Naive thymus-derived CD4-positive, alpha-beta T cell (primary cell): ENCODE measurements around the gene SLC25A38. TPM values are rescaled to one million over a fixed set of nuclear protein-coding genes. Genes with fewer than 3 reads are reported as not detected.

Experiments
- ATAC-seq: fragments of 150-1000 bp; cut with Tn5 transposase; 2 replicates; pipeline ENCODE4 v1.10.0; 2021; ENCODE audit warnings: mild to moderate bottlenecking, moderate library complexity
- CTCF ChIA-PET: fragments of 350-600 bp; sonication (Branson Sonifier 250); formaldehyde crosslinking; loops from one replicate; lab custom pipeline; 2021; ENCODE audit warnings: antibody characterized with exemption; lab: Charles Lee
- POLR2A ChIA-PET: fragments of 350-600 bp; sonication (Branson Sonifier 250); formaldehyde crosslinking; loops from one replicate; lab custom pipeline; 2021; ENCODE audit warnings: antibody characterized with exemption, inconsistent platforms; lab: Charles Lee
- DNase-seq, 9 donors: peaks; one replicate each; pipeline versions ENCODE4 v3.0.0 to v3.0.0-alpha.2; 2020 to 2022; ENCODE audit warnings: mixed read lengths in 1 of 9
- H3K27ac ChIP-seq: one replicate; pipeline ENCODE4 v1.7.0; 2013; ENCODE audit warnings: mild to moderate bottlenecking, low read depth, low read length, moderate library complexity
- H3K27me3 ChIP-seq, 2 donors: one replicate each; pipeline ENCODE4 v1.7.0; 2013; ENCODE audit warnings: low read length in 2 of 2, mild to moderate bottlenecking in 2 of 2, moderate library complexity in 2 of 2; ENCODE audit not compliant: control insufficient read depth in 2 of 2, insufficient read depth in 2 of 2
- H3K36me3 ChIP-seq, 3 experiments: 1 replicate in 2 of 3; 2 replicates in 1 of 3; pipeline ENCODE4 v1.7.0; 2013; ENCODE audit warnings: low read length in 3 of 3, mild to moderate bottlenecking in 3 of 3, moderate library complexity in 1 of 3; ENCODE audit not compliant: insufficient read depth in 3 of 3, control insufficient read depth in 2 of 3
- H3K4me1 ChIP-seq, 2 donors: one replicate each; pipeline ENCODE4 v1.7.0; 2013; ENCODE audit warnings: low read length in 2 of 2, mild to moderate bottlenecking in 2 of 2, moderate library complexity in 1 of 2; ENCODE audit not compliant: control insufficient read depth in 2 of 2, insufficient read depth in 2 of 2
- H3K4me3 ChIP-seq: 2 replicates; pipeline ENCODE4 v1.7.0; 2013; ENCODE audit warnings: mild to moderate bottlenecking, low read length
- H3K9me3 ChIP-seq, 3 experiments: 1 replicate in 2 of 3; 2 replicates in 1 of 3; pipeline ENCODE4 v1.7.0; 2013; ENCODE audit warnings: low read length in 3 of 3; ENCODE audit not compliant: control insufficient read depth in 2 of 3
- H3K27ac Mint-ChIP-seq, 9 donors: one replicate each; pipeline ENCODE4 v1.8.0; 2020 to 2022; ENCODE audit warnings: mixed read lengths in 9 of 9, mild to moderate bottlenecking in 8 of 9, moderate library complexity in 5 of 9, inconsistent platforms in 2 of 9
- H3K27me3 Mint-ChIP-seq, 5 donors: one replicate each; pipeline ENCODE4 v1.8.0; 2021 to 2022; ENCODE audit warnings: mixed read lengths in 5 of 5, mild to moderate bottlenecking in 1 of 5
- H3K36me3 Mint-ChIP-seq, 5 donors: one replicate each; pipeline ENCODE4 v1.8.0; 2020 to 2022; ENCODE audit warnings: mixed read lengths in 5 of 5, mild to moderate bottlenecking in 3 of 5, inconsistent platforms in 1 of 5
- H3K4me1 Mint-ChIP-seq, 7 donors: one replicate each; pipeline ENCODE4 v1.8.0; 2020 to 2022; ENCODE audit warnings: mixed read lengths in 7 of 7, mild to moderate bottlenecking in 3 of 7, inconsistent platforms in 1 of 7
- H3K4me3 Mint-ChIP-seq, 10 donors: one replicate each; pipeline ENCODE4 v1.8.0; 2020 to 2022; ENCODE audit warnings: mild to moderate bottlenecking in 10 of 10, mixed read lengths in 10 of 10, moderate library complexity in 6 of 10, inconsistent platforms in 2 of 10
- H3K9me3 Mint-ChIP-seq, 11 donors: one replicate each; pipeline ENCODE4 v1.8.0; 2020 to 2022; ENCODE audit warnings: mixed read lengths in 11 of 11, mild to moderate bottlenecking in 4 of 11, inconsistent platforms in 1 of 11, moderate library complexity in 1 of 11
- intact Hi-C, 2 donors: fragments of 100-400 bp; cut with micrococcal nuclease; formaldehyde crosslinking; loops; one replicate each; pipeline ENCODE4 v1.15.1; 2023
- polyA plus RNA-seq, 2 donors: library from polyadenylated mRNA; unstranded; fragments of 300-500 nt; fragmentation: Illumina TruSeq; gene quantifications; one replicate each; pipeline ENCODE4 v1.2.3, GENCODE V29; 2021
- total RNA-seq, 6 experiments: library from RNA in 5 of 6; stranded (reverse) in 5 of 6; gene quantifications; 1 replicate in 5 of 6; 2 replicates in 1 of 6; pipeline ENCODE4 v1.2.3 and lab custom pipeline; 2021 to 2026

The SLC25A38 gene
- total and polyA plus RNA-seq, 7 experiments from 2014 or later, result 30.3 to 53.7 (median 46.8) TPM

- Mint-ChIP-seq H3K9me3 (peaks cover 0 to 2% (median 0%) of the 10 kb centered on the region in 11 donors), H3K4me1 (peaks cover 2 to 12% (median 5%) of the 10 kb centered on the region in 7 donors), H3K36me3 (peaks cover 0 to 11% (median 7%) of the 10 kb centered on the region in 5 donors), H3K4me3 (no peak overlapping the region), H3K27ac (no peak overlapping the region), H3K27me3 (peaks cover 3 to 7% (median 5%) of the 10 kb centered on the region in 5 donors)
- Histone ChIP-seq H3K27ac (no peak overlapping the region), H3K27me3 (no peaks in the 10 kb centered on the region), H3K4me3 (no peak overlapping the region), H3K9me3 (no peaks in the 10 kb centered on the region), H3K36me3 (no peaks in the 10 kb centered on the region), H3K4me1 (no peaks in the 10 kb centered on the region)
- POLR2A ChIA-PET, result no interaction called here
- CTCF ChIA-PET, result no interaction called here
- ATAC-seq (no peak), DNase-seq (no peak)
- intact Hi-C loops, result no loop called here
These were observed 36.7 kb downstream of the SLC25A38 start for GRCh38 chr3:39419742-39420315.

DNA sequence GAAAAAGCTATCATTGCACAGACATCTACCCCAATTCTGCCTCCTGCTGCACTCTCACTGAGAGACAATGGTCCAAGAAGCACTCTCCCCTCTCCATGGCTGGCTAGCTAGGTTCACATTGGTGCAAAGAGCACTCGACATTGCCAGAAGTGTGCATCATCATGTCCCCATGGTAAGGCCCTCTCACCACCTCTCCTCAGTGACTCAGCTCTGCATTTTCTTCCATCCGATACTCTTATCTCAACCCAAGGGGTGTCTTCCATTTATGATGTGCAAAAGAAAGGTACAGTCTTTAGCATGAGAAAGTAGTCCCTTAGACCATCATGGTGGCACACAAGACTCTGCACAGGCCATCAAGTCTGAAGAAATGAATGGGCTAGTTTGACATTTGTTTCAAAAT lies 37.4 kb downstream of the SLC25A38 start:
- Histone ChIP-seq H3K9me3 (no peaks in the 10 kb centered on the region), H3K27me3 (no peaks in the 10 kb centered on the region), H3K4me3 (no peak overlapping the region), H3K4me1 (no peaks in the 10 kb centered on the region), H3K27ac (no peak overlapping the region), H3K36me3 (no peaks in the 10 kb centered on the region)
- Mint-ChIP-seq H3K9me3 (peaks cover 0 to 2% (median 0%) of the 10 kb centered on the region in 11 donors), H3K4me1 (peaks cover 2 to 12% (median 5%) of the 10 kb centered on the region in 7 donors), H3K27me3 (peaks cover 3 to 7% (median 5%) of the 10 kb centered on the region in 5 donors), H3K4me3 (no peak overlapping the region), H3K27ac (no peak overlapping the region), H3K36me3 (peaks cover 0 to 11% (median 7%) of the 10 kb centered on the region in 5 donors)
- POLR2A ChIA-PET, result no interaction called here
- intact Hi-C loops, result no loop called here
- ATAC-seq (no peak), DNase-seq (no peak)
- CTCF ChIA-PET, result no interaction called here

DNA sequence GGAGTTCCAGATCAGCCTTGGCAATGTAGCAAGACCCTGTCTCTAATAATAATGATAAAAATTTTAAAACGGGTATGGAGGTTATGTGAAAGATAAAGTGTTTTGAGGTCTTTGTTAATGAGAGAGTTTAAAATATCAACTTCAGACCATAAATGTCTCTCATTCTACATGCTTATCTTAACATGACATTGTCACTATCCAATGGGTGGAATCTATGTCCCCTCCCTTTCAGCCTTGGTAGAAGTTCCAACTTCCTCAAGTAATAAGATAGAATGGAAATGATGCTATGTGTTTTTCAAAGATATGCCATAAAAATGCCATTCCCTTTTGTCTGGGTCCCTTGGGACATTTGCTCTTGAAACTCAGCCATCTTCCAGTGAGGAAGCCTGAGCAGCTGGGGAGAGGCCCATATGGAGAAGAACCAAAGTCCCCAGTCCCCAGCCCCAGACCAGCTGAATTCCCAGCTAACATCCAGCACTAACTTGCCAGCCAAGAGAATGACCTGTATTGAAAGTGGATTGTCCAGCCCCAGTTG lies 40.3 kb downstream of the SLC25A38 start:
- Mint-ChIP-seq H3K4me1 (peaks cover 0 to under 1% (median 0%) of the 10 kb centered on the region in 7 donors), H3K27me3 (peaks cover 0 to 7% (median 3%) of the 10 kb centered on the region in 5 donors), H3K36me3 (peaks cover 0 to 11% (median 7%) of the 10 kb centered on the region in 5 donors), H3K9me3 (peaks cover 0 to 2% (median 0%) of the 10 kb centered on the region in 11 donors), H3K4me3 (no peak overlapping the region), H3K27ac (no peak overlapping the region)
- ChIA-PET POLR2A (no interaction called here), CTCF (interaction anchor here (1.4 kb wide), 1 partner anchor 24 kb away, joined by 3 read pairs; no protein-coding TSS in a partner anchor)
- H3K9me3 ChIP-seq, result no peaks in the 10 kb centered on the region
- no peak overlapping the region for H3K4me3 ChIP-seq
- H3K27me3 ChIP-seq, result no peaks in the 10 kb centered on the region
- no peak overlapping the region for H3K27ac ChIP-seq
- intact Hi-C loops, result no loop called here
- DNase-seq (no peak), ATAC-seq (no peak)
- no peaks in the 10 kb centered on the region for H3K4me1 ChIP-seq
- no peaks in the 10 kb centered on the region for H3K36me3 ChIP-seq

DNA sequence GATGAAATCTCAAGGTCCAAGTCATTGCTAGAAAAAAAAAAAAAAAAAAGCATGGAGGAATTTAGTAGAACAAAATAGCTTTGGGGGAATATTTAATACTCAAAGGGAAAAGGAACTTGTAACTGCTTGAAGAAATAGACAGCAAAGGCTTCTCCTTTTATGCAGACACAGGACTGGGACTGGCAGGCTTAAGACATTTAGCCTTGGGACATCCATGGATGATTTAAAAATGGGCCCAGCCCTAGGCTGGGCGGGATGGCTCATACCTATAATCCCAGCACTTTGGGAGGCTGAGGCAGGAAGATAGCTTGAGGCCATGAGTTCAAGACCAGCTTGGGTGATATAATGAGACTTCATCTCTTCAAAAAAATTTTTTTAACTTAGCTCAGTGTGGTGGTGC lies 43.1 kb downstream of the SLC25A38 start:
- H3K9me3 ChIP-seq, result no peaks in the 10 kb centered on the region

DNA sequence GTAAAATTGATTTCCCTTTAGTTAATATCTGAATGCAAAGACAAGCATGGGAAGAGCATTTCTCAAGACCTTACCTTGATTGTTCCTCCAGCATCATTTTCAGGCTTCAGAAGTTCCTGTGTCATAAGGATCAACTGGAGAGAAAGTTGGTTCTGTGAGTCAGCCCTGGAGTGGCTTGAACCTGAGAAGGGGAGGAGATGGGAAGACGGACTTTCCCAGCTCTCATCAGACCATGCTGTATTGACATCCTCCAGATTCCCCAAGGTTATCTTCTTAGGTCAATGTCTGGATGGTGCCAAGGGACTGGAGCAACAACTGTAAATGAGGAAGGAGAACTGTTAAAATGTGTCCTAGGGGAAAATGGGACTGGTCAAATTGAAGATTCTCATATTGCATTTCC lies 44.3 kb downstream of the SLC25A38 start:
- ChIA-PET CTCF (no interaction called here), POLR2A (no interaction called here)
- ATAC-seq (no peak), DNase-seq (no peak)
- intact Hi-C loops, result no loop called here
- H3K4me1 Mint-ChIP-seq, result no peaks in the 10 kb centered on the region
- no peak overlapping the region for H3K4me3 ChIP-seq
- H3K4me1 ChIP-seq, result no peaks in the 10 kb centered on the region
- no peak overlapping the region for H3K27ac Mint-ChIP-seq
- no peak overlapping the region for H3K4me3 Mint-ChIP-seq
- H3K27me3 Mint-ChIP-seq, result peaks cover 0 to 15% (median 5%) of the 10 kb centered on the region in 5 donors
- no peaks in the 10 kb centered on the region for H3K27me3 ChIP-seq
- H3K36me3 ChIP-seq, result no peaks in the 10 kb centered on the region
- no peaks in the 10 kb centered on the region for H3K9me3 Mint-ChIP-seq
- no peaks in the 10 kb centered on the region for H3K36me3 Mint-ChIP-seq
- no peaks in the 10 kb centered on the region for H3K9me3 ChIP-seq
- H3K27ac ChIP-seq, result no peak overlapping the region

More for the DNA sequence above, 43.1 kb downstream of the SLC25A38 start:
- no peaks in the 10 kb centered on the region for H3K36me3 ChIP-seq
- ChIA-PET POLR2A (no interaction called here), CTCF (no interaction called here)
- H3K4me3 Mint-ChIP-seq, result no peak overlapping the region
- H3K9me3 Mint-ChIP-seq, result no peaks in the 10 kb centered on the region
- no peak overlapping the region for H3K4me3 ChIP-seq
- intact Hi-C loops, result no loop called here
- no peak overlapping the region for H3K27ac Mint-ChIP-seq
- no peaks in the 10 kb centered on the region for H3K4me1 ChIP-seq
- no peak for ATAC-seq
- DNase-seq, result no peak
- peaks cover 0 to 15% (median 5%) of the 10 kb centered on the region in 5 donors for H3K27me3 Mint-ChIP-seq
- no peaks in the 10 kb centered on the region for H3K4me1 Mint-ChIP-seq
- H3K36me3 Mint-ChIP-seq, result peaks cover 0 to 5% (median 1%) of the 10 kb centered on the region in 5 donors
- H3K27me3 ChIP-seq, result no peaks in the 10 kb centered on the region
- no peak overlapping the region for H3K27ac ChIP-seq

GRCh38 chr3:39428745-39429201 lies 45.6 kb downstream of the SLC25A38 start:
- H3K4me1 Mint-ChIP-seq, result no peaks in the 10 kb centered on the region
- no peak overlapping the region for H3K4me3 ChIP-seq
- H3K27ac ChIP-seq, result no peak overlapping the region
- peaks cover 0 to 15% (median 5%) of the 10 kb centered on the region in 5 donors for H3K27me3 Mint-ChIP-seq
- no peaks in the 10 kb centered on the region for H3K36me3 Mint-ChIP-seq
- intact Hi-C loops, result no loop called here
- ChIA-PET CTCF (interaction anchor here (1.0 kb wide), 1 partner anchor 19 kb away, joined by 4 read pairs; no protein-coding TSS in a partner anchor), POLR2A (no interaction called here)
- DNase-seq (no peak), ATAC-seq (no peak)
- no peaks in the 10 kb centered on the region for H3K27me3 ChIP-seq
- no peaks in the 10 kb centered on the region for H3K9me3 Mint-ChIP-seq
- no peaks in the 10 kb centered on the region for H3K4me1 ChIP-seq
- H3K36me3 ChIP-seq, result no peaks in the 10 kb centered on the region
- H3K4me3 Mint-ChIP-seq, result no peak overlapping the region
- H3K9me3 ChIP-seq, result no peaks in the 10 kb centered on the region
- H3K27ac Mint-ChIP-seq, result no peak overlapping the region

DNA sequence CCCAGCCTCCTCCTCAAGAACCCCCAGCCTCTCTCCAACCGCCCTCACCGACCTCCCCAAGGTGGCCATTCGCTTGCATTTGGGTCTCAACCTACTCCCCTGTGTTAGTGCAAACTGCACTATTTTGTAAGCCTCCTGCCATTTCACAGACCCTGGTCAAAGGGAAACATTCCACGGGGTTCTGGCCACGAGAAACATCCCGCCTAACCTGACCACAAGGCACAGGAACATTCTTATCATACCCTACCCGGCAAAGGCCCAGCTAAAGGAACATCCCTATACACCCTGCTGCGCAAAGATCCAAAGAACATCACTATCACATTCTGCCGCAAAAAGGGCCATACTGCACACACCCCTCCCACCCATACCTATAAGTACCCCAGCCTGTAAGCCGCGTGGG lies 46.3 kb downstream of the SLC25A38 start:
- Histone ChIP-seq H3K27me3 (no peaks in the 10 kb centered on the region), H3K4me3 (no peak overlapping the region), H3K9me3 (no peaks in the 10 kb centered on the region), H3K4me1 (no peaks in the 10 kb centered on the region), H3K36me3 (no peaks in the 10 kb centered on the region), H3K27ac (no peak overlapping the region)
- Mint-ChIP-seq H3K4me3 (no peak overlapping the region), H3K36me3 (no peaks in the 10 kb centered on the region), H3K9me3 (no peaks in the 10 kb centered on the region), H3K4me1 (no peaks in the 10 kb centered on the region), H3K27me3 (peaks cover 0 to 15% (median 5%) of the 10 kb centered on the region in 5 donors), H3K27ac (no peak overlapping the region)
- intact Hi-C loops, result no loop called here
- no peak for ATAC-seq
- DNase-seq, result no peak
- CTCF ChIA-PET, result no interaction called here
- POLR2A ChIA-PET, result no interaction called here
